GM12878 (cell line): Measurements from ENCODE around the gene ARHGAP40. TPM values are rescaled to one million over a fixed set of nuclear protein-coding genes. Genes with fewer than 3 reads are reported as not detected.
A peak's percentile ranks its signal among the peaks of the same experiment; 100 is the strongest.

Source experiments
- ATAC-seq: fragments of 200-7000 bp; cut with Tn5 transposase; 3 replicates; pipeline ENCODE4 v1.9.1; 2020; ENCODE audit warnings: mild to moderate bottlenecking, moderate library complexity
- BruUV-seq: library from RNA; stranded (reverse); fragments of 400-500 nt; replicated peaks from 2 replicates; lab custom pipeline; 2021; lab: Mats Ljungman, UMichigan
- CTCF ChIA-PET: fragments of 300-600 bp; sonication (Branson Sonifier 250); formaldehyde crosslinking; extraction: SDS; loops from one replicate; lab custom pipeline; 2021; ENCODE audit warnings: inconsistent platforms; lab: Yijun Ruan, JAX
- POLR2A ChIA-PET: fragments of 350-600 bp; formaldehyde crosslinking; extraction: SDS; loops from one replicate; lab custom pipeline; 2021; ENCODE audit warnings: inconsistent platforms; lab: Charles Lee
- RAD21 ChIA-PET: fragments of 300-600 bp; sonication (Branson Sonifier 250); formaldehyde crosslinking; loops from one replicate; lab custom pipeline; 2023; ENCODE audit warnings: antibody characterized with exemption; ENCODE audit not compliant: unreplicated experiment; lab: Charles Lee
- SMC1A ChIA-PET: fragments of 300-600 bp; sonication (Branson Sonifier 250); formaldehyde crosslinking; loops from one replicate; lab custom pipeline; 2023; ENCODE audit not compliant: unreplicated experiment, uncharacterized antibody; lab: Charles Lee
- DNase-seq: peaks from one replicate; pipeline ENCODE4 v3.0.0-alpha.2; 2011; ENCODE audit warnings: low read depth, low spot score
- FAIRE-seq: peaks from 3 replicates; lab custom pipeline; 2011; peaks lifted over from hg19 to GRCh38; lab: Jason Lieb, UNC
- H2AFZ ChIP-seq: 2 replicates; pipeline ENCODE4 v1.6.0; 2011; ENCODE audit warnings: low read depth, low read length, control low read depth; ENCODE audit not compliant: control insufficient read depth
- H3K27ac ChIP-seq: 2 replicates; pipeline ENCODE4 v1.5.1; 2011; ENCODE audit warnings: control low read depth; ENCODE audit not compliant: control insufficient read depth, insufficient read depth
- H3K27me3 ChIP-seq, 2 experiments: replicated peaks in 1 of 2; 2 replicates each; pipeline versions ENCODE4 v1.6.0 to v1.6.1; 2011; ENCODE audit warnings: low read length in 1 of 2; ENCODE audit not compliant: control insufficient read depth in 2 of 2, insufficient read depth in 2 of 2
- H3K36me3 ChIP-seq, 2 experiments: 2 replicates each; pipeline ENCODE4 v1.5.1; 2011; ENCODE audit warnings: low read length in 1 of 2; ENCODE audit not compliant: control insufficient read depth in 2 of 2, insufficient read depth in 2 of 2
- H3K4me1 ChIP-seq: 2 replicates; pipeline ENCODE4 v1.6.1; 2011; ENCODE audit warnings: mild to moderate bottlenecking, low read length, moderate library complexity, mixed read lengths; ENCODE audit not compliant: control insufficient read depth, insufficient read depth
- H3K4me2 ChIP-seq: 2 replicates; pipeline ENCODE4 v1.6.0; 2011; ENCODE audit warnings: control low read depth; ENCODE audit not compliant: control insufficient read depth, insufficient read depth
- H3K4me3 ChIP-seq: fragments of 200-600 bp; sonication (generic); 2 replicates; pipeline ENCODE4 v1.5.1; 2016
- H3K79me2 ChIP-seq: 2 replicates; pipeline ENCODE4 v1.6.0; 2011; ENCODE audit warnings: low read length; ENCODE audit not compliant: control insufficient read depth, insufficient read depth
- H3K9ac ChIP-seq: 2 replicates; pipeline ENCODE4 v1.8.0; 2011; ENCODE audit warnings: low read length, control low read depth, mixed read lengths; ENCODE audit not compliant: control insufficient read depth, insufficient read depth
- H3K9me3 ChIP-seq: replicated peaks from 3 replicates; pipeline ENCODE4 v1.5.1; 2011; ENCODE audit warnings: mild to moderate bottlenecking, low read length; ENCODE audit not compliant: control insufficient read depth, insufficient read depth
- H4K20me1 ChIP-seq: 2 replicates; pipeline ENCODE4 v1.6.0; 2011; ENCODE audit not compliant: control insufficient read depth, insufficient read depth
- BACH1 ChIP-seq: fragments of 450-650 bp; IDR thresholded peaks from 2 replicates; pipeline ENCODE4 v1.6.1; 2017; ENCODE audit warnings: mild to moderate bottlenecking, borderline replicate concordance
- BHLHE40 ChIP-seq, 2 experiments: fragments of 450-650 bp in 1 of 2; IDR thresholded peaks; 2 replicates each; pipeline ENCODE4 v1.6.1; 2011 to 2017; ENCODE audit warnings: low read depth in 2 of 2, borderline replicate concordance in 1 of 2, improper control_type of control experiment in 1 of 2, low read length in 1 of 2, mild to moderate bottlenecking in 1 of 2
- BRCA1 ChIP-seq: IDR thresholded peaks from 2 replicates; pipeline ENCODE4 v1.6.1; 2011; ENCODE audit warnings: low read depth, low read length, improper control_type of control experiment
- CEBPB ChIP-seq, 2 experiments: fragments of 150-350 bp in 1 of 2; IDR thresholded peaks; 2 replicates each; pipeline ENCODE4 v1.6.1; 2012 to 2014; ENCODE audit warnings: low read depth in 2 of 2, low read length in 2 of 2, borderline replicate concordance in 1 of 2, inconsistent platforms in 1 of 2
- CREM ChIP-seq: IDR thresholded peaks from 2 replicates; pipeline ENCODE4 v1.6.1; 2014; ENCODE audit warnings: antibody characterized with exemption, low read depth
- E2F4 ChIP-seq: IDR thresholded peaks from 2 replicates; pipeline ENCODE4 v1.6.1; 2012; ENCODE audit warnings: low read depth, low read length, improper control_type of control experiment
- EP300 ChIP-seq, 2 experiments: fragments of 150-350 bp in 1 of 2; IDR thresholded peaks; 2 replicates each; pipeline ENCODE4 v1.6.1; 2011 to 2012; ENCODE audit warnings: low read depth in 2 of 2, low read length in 2 of 2, borderline replicate concordance in 1 of 2, improper control_type of control experiment in 1 of 2, inconsistent platforms in 1 of 2; ENCODE audit not compliant: control insufficient read depth in 1 of 2
- GATAD2B ChIP-seq: fragments of 450-650 bp; conservative IDR thresholded peaks from 2 replicates; pipeline ENCODE4 v1.6.1; 2017; ENCODE audit warnings: low read depth, mild to moderate bottlenecking, moderate library complexity
- HCFC1 ChIP-seq: fragments of 150-350 bp; IDR thresholded peaks from 2 replicates; pipeline ENCODE4 v1.6.1; 2014; ENCODE audit warnings: low read length
- LARP7 ChIP-seq: fragments of 450-650 bp; IDR thresholded peaks from 2 replicates; pipeline ENCODE4 v1.6.1; 2017; ENCODE audit warnings: mild to moderate bottlenecking
- POLR2AphosphoS2 ChIP-seq: IDR thresholded peaks from 2 replicates; pipeline ENCODE4 v1.6.1; 2011; ENCODE audit warnings: low read depth, mild to moderate bottlenecking, low read length, improper control_type of control experiment, moderate library complexity
- RELA ChIP-seq: fragments of 450-650 bp; IDR thresholded peaks from 2 replicates; pipeline ENCODE4 v1.8.0; 2014; ENCODE audit warnings: borderline replicate concordance; ENCODE audit not compliant: partially characterized antibody
- SMC3 ChIP-seq: IDR thresholded peaks from 2 replicates; pipeline ENCODE4 v1.6.1; 2011; ENCODE audit warnings: low read length, improper control_type of control experiment, borderline replicate concordance
- TCF3 ChIP-seq: IDR thresholded peaks from 2 replicates; pipeline ENCODE4 v1.6.1; 2012; ENCODE audit warnings: low read depth, mild to moderate bottlenecking, low read length, borderline replicate concordance; ENCODE audit not compliant: insufficient read depth
- USF1 ChIP-seq: IDR thresholded peaks from 2 replicates; pipeline ENCODE4 v1.6.1; 2011; ENCODE audit warnings: borderline replicate concordance, low read depth, mild to moderate bottlenecking, moderate library complexity, mixed read lengths, low read length; ENCODE audit not compliant: insufficient read depth; ENCODE audit errors: extremely low read length
- YY1 ChIP-seq: IDR thresholded peaks from 2 replicates; pipeline ENCODE4 v1.6.1; 2011; ENCODE audit warnings: low read depth, mild to moderate bottlenecking, low read length
- ZNF274 ChIP-seq: IDR thresholded peaks from one replicate; pipeline ENCODE4 v1.8.0; 2011; ENCODE audit not compliant: insufficient read length, insufficient read depth
- WGBS: methylation state at CpG from one replicate; pipeline ENCODE4 v1.1.6; 2016; ENCODE audit warnings: low lambda C conversion rate; ENCODE audit not compliant: insufficient replicate concordance, insufficient coverage; ENCODE audit errors: missing lambda C conversion rate; 5-methylcytosine and 5-hydroxymethylcytosine counted together
- in situ Hi-C: fragments of 300-500 bp; cut with MboI; formaldehyde crosslinking; loops from 9 replicates; pipeline ENCODE4 v1.14.3; 2018; ENCODE audit warnings: mixed read lengths
- intact Hi-C: fragments of 100-400 bp; cut with micrococcal nuclease; formaldehyde crosslinking; loops from one replicate; pipeline ENCODE4 v1.14.2; 2022; ENCODE audit not compliant: unreplicated experiment
- polyA plus RNA-seq, 11 experiments: library from polyadenylated mRNA; depleted of rRNA in 4 of 11; unstranded in 6 of 11; stranded (reverse) in 5 of 11; fragments of >200 nt; fragmentation: Nextera tagmentation in 4 of 11; fragmentation: Illumina TruSeq in 1 of 11; extraction: Ambion mirVana in 4 of 11; extraction: Trizol in 1 of 11; gene quantifications; 1 replicate in 1 of 11; 2 replicates in 10 of 11; pipeline versions ENCODE4 v1.2.1 to v1.2.3, GENCODE V29; 2011 to 2016; ENCODE audit warnings: inconsistent platforms in 2 of 11, missing spikeins in 2 of 11, low read depth in 1 of 11
- total RNA-seq, 4 experiments: library from RNA; depleted of rRNA in 3 of 4; stranded (reverse); fragments of >200 nt in 3 of 4; fragmentation: Illumina TruSeq in 1 of 4; extraction: Trizol in 1 of 4; gene quantifications; 2 replicates each; pipeline versions ENCODE4 v1.2.1 to v1.2.3, GENCODE V29; 2013 to 2021
- TF ChIP-seq, protein P1 (sequence below): fragments of 450-650 bp; IDR thresholded peaks from 2 replicates; pipeline ENCODE4 v1.6.1; 2016; ENCODE audit warnings: mild to moderate bottlenecking

Gene ARHGAP40
- total and polyA plus RNA-seq, 10 of the 15 experiments (the other 5 are each of a cell fraction or from before 2014, with no cell fraction given), result 0.06 to 0.07 TPM; not detected in 8

DNA sequence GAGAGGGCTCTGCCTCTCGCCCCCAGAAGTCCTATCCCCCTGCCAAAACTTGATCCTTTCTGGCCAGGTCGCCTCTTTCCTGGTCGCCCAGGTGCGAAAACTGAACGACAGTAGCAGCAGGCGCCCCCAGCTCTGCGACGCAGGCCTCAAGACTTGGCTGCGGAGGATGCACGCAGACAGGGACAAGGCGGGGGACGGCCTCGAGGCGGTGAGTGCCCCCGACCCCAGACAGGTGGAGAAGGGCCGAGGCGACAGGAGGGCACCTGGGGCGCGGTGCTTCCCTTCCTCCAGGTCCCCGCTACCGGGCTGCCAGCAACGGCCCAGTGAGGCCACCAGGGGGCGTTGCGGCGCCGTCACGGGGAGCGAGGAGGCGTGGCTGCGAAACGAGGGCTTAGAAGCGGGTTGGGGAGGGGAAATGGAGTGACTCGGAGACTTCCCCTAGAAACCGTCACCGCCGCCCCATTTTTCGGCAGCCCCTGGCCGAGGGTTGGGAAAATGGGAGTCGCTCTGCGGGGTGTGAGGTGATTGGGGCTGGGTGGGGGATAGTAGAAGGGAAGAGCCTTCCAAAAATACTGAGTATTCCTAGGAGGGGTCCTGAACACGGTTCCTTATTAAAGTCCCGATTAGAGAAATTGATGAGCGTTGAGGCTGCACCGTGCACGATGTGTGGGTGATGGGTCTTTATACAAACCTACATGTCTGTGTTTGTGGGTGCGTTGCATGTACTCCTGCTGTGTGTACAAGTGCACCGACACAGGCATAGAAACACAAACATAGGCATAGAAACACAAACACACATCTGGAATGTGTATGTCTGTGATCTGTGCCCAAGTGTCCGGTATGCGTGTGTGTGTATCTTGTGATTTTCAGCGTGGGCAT, 44.6 kb downstream of the ARHGAP40 start:
- no peaks in the 10 kb centered on the region; the same call in none of the 2 replicates for H3K4me1 ChIP-seq
- no TSS peak for BruUV-seq
- ChIA-PET POLR2A (no interaction called here), SMC1A (interaction anchor here (0.6 to 5.9 kb wide), 5 partner anchors 12 to 232 kb away, joined by 3 to 42 read pairs (median 4); no protein-coding TSS in a partner anchor), CTCF (interaction anchor here (0.9 to 6.8 kb wide), 8 partner anchors 8 to 342 kb away, joined by 3 to 138 read pairs (median 5); partner anchors contain the start of gene ACTR5), RAD21 (interaction anchor here (0.6 to 6.4 kb wide), 11 partner anchors 87 to 403 kb away, joined by 3 to 46 read pairs (median 4); partner anchors contain the start of gene ACTR5)
- no peaks in the 10 kb centered on the region for H4K20me1 ChIP-seq
- in situ Hi-C loops (loop anchor here (5.0 kb wide), 2 partner anchors 251 to 401 kb away; no protein-coding TSS in a partner anchor), intact Hi-C loops (loop anchor here (1.0 to 5.0 kb wide), 6 partner anchors 85 to 435 kb away; partner anchors contain the start of gene FAM83D)
- DNase-seq (peak; percentile 25), ATAC-seq (peak; percentile 97), FAIRE-seq (no peak)
- no peak overlapping the region for H3K27ac ChIP-seq
- no peaks in the 10 kb centered on the region for H3K9me3 ChIP-seq
- H3K79me2 ChIP-seq, result no peaks in the 10 kb centered on the region
- no peaks in the 10 kb centered on the region for H3K36me3 ChIP-seq
- H2AFZ ChIP-seq, result no peak overlapping the region
- WGBS, result 7% methylated on average over 50 of the region's 50 CpGs
- H3K4me3 ChIP-seq, result no peak overlapping the region; the same call in 1 of the 2 replicates
- H3K4me2 ChIP-seq, result peak overlapping the region; percentile 23
- H3K27me3 ChIP-seq, result peaks cover 0 to 3% of the 10 kb centered on the region in 2 experiments; a peak in 2 of 4 replicates
- no peak overlapping the region for H3K9ac ChIP-seq
- TF ChIP-seq TCF3 (0 out of 2 replicates have a peak, but pooled peaks have one; percentile 11), YY1 (peak; percentile 79), HCFC1 (no peak), BHLHE40 (IDR thresholded peaks at IDR 0.05; ENCODE audit: borderline replicate concordance in 1 of 2, low read depth in 2 of 2, low read length in 1 of 2) (peak; percentile 59 to 63; a peak in 3 of 4 replicates), EP300 (IDR thresholded peaks at IDR 0.05; ENCODE audit: borderline replicate concordance in 1 of 2, control insufficient read depth in 1 of 2, low read depth in 2 of 2, low read length in 2 of 2) (no peak), USF1 (peak; percentile 46), POLR2AphosphoS2 (no peak), ZNF274 (no peak), RELA (peak; percentile 24), GATAD2B (0 out of 2 replicates have a peak, but pooled peaks have one; percentile 44), BRCA1 (no peak), LARP7 (peak; percentile 62; the same call in 1 of the 2 replicates), CREM (0 out of 2 replicates have a peak, but pooled peaks have one; percentile 18), CEBPB (IDR thresholded peaks at IDR 0.05; ENCODE audit: borderline replicate concordance in 1 of 2, low read depth in 2 of 2, low read length in 2 of 2) (no peak), SMC3 (peak; percentile 94), E2F4 (peak; percentile 31; the same call in 1 of the 2 replicates), BACH1 (0 out of 2 replicates have a peak, but pooled peaks have one; percentile 17)
- TF ChIP-seq, protein P1, sequence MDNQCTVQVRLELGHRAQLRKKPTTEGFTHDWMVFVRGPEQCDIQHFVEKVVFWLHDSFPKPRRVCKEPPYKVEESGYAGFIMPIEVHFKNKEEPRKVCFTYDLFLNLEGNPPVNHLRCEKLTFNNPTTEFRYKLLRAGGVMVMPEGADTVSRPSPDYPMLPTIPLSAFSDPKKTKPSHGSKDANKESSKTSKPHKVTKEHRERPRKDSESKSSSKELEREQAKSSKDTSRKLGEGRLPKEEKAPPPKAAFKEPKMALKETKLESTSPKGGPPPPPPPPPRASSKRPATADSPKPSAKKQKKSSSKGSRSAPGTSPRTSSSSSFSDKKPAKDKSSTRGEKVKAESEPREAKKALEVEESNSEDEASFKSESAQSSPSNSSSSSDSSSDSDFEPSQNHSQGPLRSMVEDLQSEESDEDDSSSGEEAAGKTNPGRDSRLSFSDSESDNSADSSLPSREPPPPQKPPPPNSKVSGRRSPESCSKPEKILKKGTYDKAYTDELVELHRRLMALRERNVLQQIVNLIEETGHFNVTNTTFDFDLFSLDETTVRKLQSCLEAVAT, result no peak
